Measurements from ENCODE around the gene NOL7. TPM values are rescaled to one million over a fixed set of nuclear protein-coding genes. Genes with fewer than 3 reads are reported as not detected.

NOL7 gene
- total RNA-seq, 2 donors from 2014 or later, result 47.8 to 52.9 TPM

GRCh38 chr6:13589801-13590200 lies 25.3 kb upstream of the NOL7 start:
- H3K27ac ChIP-seq (ENCODE audit: low read depth, low read length), result no peak overlapping the region
- no peak overlapping the region for H3K9ac ChIP-seq (ENCODE audit: extremely low read depth, low read length, poor library complexity, severe bottlenecking)
- no peaks in the 10 kb centered on the region for H3K9me3 ChIP-seq (ENCODE audit: control insufficient read depth, low read length)
- no peak for DNase-seq
- Mint-ChIP-seq H3K4me1 (no peaks in the 10 kb centered on the region), H3K27me3 (ENCODE audit: insufficient read depth) (no peaks in the 10 kb centered on the region), H3K4me3 (no peak overlapping the region), H3K36me3 (ENCODE audit: low read depth) (peaks cover 39% of the 10 kb centered on the region), H3K27ac (no peak overlapping the region), H3K9me3 (no peaks in the 10 kb centered on the region)
- 88 to 96% methylated on average over 3 to 9 of the region's 9 CpGs for WGBS, 2 experiments (ENCODE audit: insufficient coverage in 1 of 2, insufficient read length in 1 of 2)
- H3K4me1 ChIP-seq (ENCODE audit: control insufficient read depth, insufficient read depth, low read length), result no peaks in the 10 kb centered on the region
- H3K27me3 ChIP-seq (ENCODE audit: control insufficient read depth, insufficient read depth, low read length, poor library complexity, severe bottlenecking), result no peaks in the 10 kb centered on the region
- TF ChIP-seq CTCF (conservative IDR thresholded peaks at IDR 0.05), result no peak
- no peak overlapping the region for H3K4me3 ChIP-seq (ENCODE audit: low read length)
- peaks cover 17% of the 10 kb centered on the region for H3K36me3 ChIP-seq (ENCODE audit: control insufficient read depth, insufficient read depth, low read length)

GRCh38 chr6:13590574-13591153 lies 24.5 kb upstream of the NOL7 start:
- peaks cover 24% of the 10 kb centered on the region for H3K36me3 ChIP-seq (ENCODE audit: control insufficient read depth, insufficient read depth, low read length)
- no peak for TF ChIP-seq CTCF (conservative IDR thresholded peaks at IDR 0.05)
- no peaks in the 10 kb centered on the region for H3K4me1 ChIP-seq (ENCODE audit: control insufficient read depth, insufficient read depth, low read length)
- 81 to 100% methylated on average over 1 of the region's 1 CpG for WGBS, 2 experiments (ENCODE audit: insufficient coverage in 1 of 2, insufficient read length in 1 of 2)
- DNase-seq, result no peak
- Mint-ChIP-seq H3K4me3 (no peak overlapping the region), H3K36me3 (ENCODE audit: low read depth) (peaks cover 38% of the 10 kb centered on the region), H3K9me3 (no peaks in the 10 kb centered on the region), H3K27me3 (ENCODE audit: insufficient read depth) (no peaks in the 10 kb centered on the region), H3K27ac (no peak overlapping the region), H3K4me1 (no peaks in the 10 kb centered on the region)
- H3K27ac ChIP-seq (ENCODE audit: low read depth, low read length), result no peak overlapping the region
- no peak overlapping the region for H3K9ac ChIP-seq (ENCODE audit: extremely low read depth, low read length, poor library complexity, severe bottlenecking)
- no peaks in the 10 kb centered on the region for H3K9me3 ChIP-seq (ENCODE audit: control insufficient read depth, low read length)
- H3K27me3 ChIP-seq (ENCODE audit: control insufficient read depth, insufficient read depth, low read length, poor library complexity, severe bottlenecking), result no peaks in the 10 kb centered on the region
- H3K4me3 ChIP-seq (ENCODE audit: low read length), result no peak overlapping the region

- H3K4me3 Mint-ChIP-seq, result no peak overlapping the region
- no peaks in the 10 kb centered on the region for H3K9me3 Mint-ChIP-seq
- no peaks in the 10 kb centered on the region for H3K4me1 Mint-ChIP-seq
- Histone ChIP-seq H3K27ac (ENCODE audit: low read depth, low read length) (no peak overlapping the region), H3K4me1 (ENCODE audit: control insufficient read depth, insufficient read depth, low read length) (no peaks in the 10 kb centered on the region), H3K27me3 (ENCODE audit: control insufficient read depth, insufficient read depth, low read length, poor library complexity, severe bottlenecking) (no peaks in the 10 kb centered on the region), H3K9me3 (ENCODE audit: control insufficient read depth, low read length) (no peaks in the 10 kb centered on the region), H3K9ac (ENCODE audit: extremely low read depth, low read length, poor library complexity, severe bottlenecking) (no peak overlapping the region), H3K4me3 (ENCODE audit: low read length) (no peak overlapping the region), H3K36me3 (ENCODE audit: control insufficient read depth, insufficient read depth, low read length) (peaks cover 28% of the 10 kb centered on the region)
- H3K27ac Mint-ChIP-seq, result no peak overlapping the region
- 93 to 98% methylated on average over 7 to 20 of the region's 21 CpGs for WGBS, 2 experiments (ENCODE audit: insufficient coverage in 1 of 2, insufficient read length in 1 of 2)
- no peak for TF ChIP-seq CTCF (conservative IDR thresholded peaks at IDR 0.05)
- peaks cover 41% of the 10 kb centered on the region for H3K36me3 Mint-ChIP-seq (ENCODE audit: low read depth)
- no peak for DNase-seq
- H3K27me3 Mint-ChIP-seq (ENCODE audit: insufficient read depth), result no peaks in the 10 kb centered on the region
Observed at GRCh38 chr6:13591205-13591921, 23.8 kb upstream of the NOL7 start.

Data from endodermal cell (in vitro differentiated cells).